Cardiac fibroblast (primary cell): ENCODE results near the gene JAKMIP1.

Experiments used
- DNase-seq, 2 donors: peaks; one replicate each; pipeline versions ENCODE4 v3.0.0 to v3.0.0-alpha.2; 2010; ENCODE audit warnings: low read depth in 2 of 2
- H3K4me3 ChIP-seq, 2 donors: replicated peaks in 1 of 2; 1 replicate in 1 of 2; 2 replicates in 1 of 2; pipeline ENCODE4 v1.5.1; 2011; ENCODE audit warnings: low read depth in 2 of 2, low read length in 2 of 2, mild to moderate bottlenecking in 2 of 2, moderate library complexity in 1 of 2
- CTCF ChIP-seq: IDR thresholded peaks from one replicate; pipeline ENCODE4 v1.5.1; 2011; ENCODE audit warnings: low read depth, mild to moderate bottlenecking, low read length, inconsistent platforms

The JAKMIP1 gene

GRCh38 chr4:6233929-6234328 lies 33.6 kb upstream of the JAKMIP1 start:
- DNase-seq, result no peak
- TF ChIP-seq CTCF, result no peak
- no peak overlapping the region for H3K4me3 ChIP-seq

- DNase-seq, result no peak
- no peak overlapping the region for H3K4me3 ChIP-seq
- TF ChIP-seq CTCF, result no peak
Observed at GRCh38 chr4:6232836-6233785, 32.8 kb upstream of the JAKMIP1 start.

GRCh38 chr4:6231663-6232165 lies 31.4 kb upstream of the JAKMIP1 start:
- TF ChIP-seq CTCF, result no peak
- no peak overlapping the region for H3K4me3 ChIP-seq
- DNase-seq, result no peak

- DNase-seq, result no peak
- H3K4me3 ChIP-seq, result no peak overlapping the region
- no peak for TF ChIP-seq CTCF
Observed at GRCh38 chr4:6230827-6231662, 30.7 kb upstream of the JAKMIP1 start.

GRCh38 chr4:6230502-6230785 lies 30.1 kb upstream of the JAKMIP1 start:
- no peak for TF ChIP-seq CTCF

GRCh38 chr4:6229671-6230501 lies 29.5 kb upstream of the JAKMIP1 start:
- no peak for DNase-seq
- TF ChIP-seq CTCF, result no peak
- H3K4me3 ChIP-seq, result no peak overlapping the region

More at GRCh38 chr4:6230502-6230785, 30.1 kb upstream of the JAKMIP1 start:
- DNase-seq, result no peak
- no peak overlapping the region for H3K4me3 ChIP-seq
